Hindlimb muscle (tissue), 1 donor: ENCODE measurements around the gene EPHA2. TPM values are rescaled to one million over a fixed set of nuclear protein-coding genes. Genes with fewer than 3 reads are reported as not detected.
A peak's percentile ranks its signal among the peaks of the same experiment; 100 is the strongest.

ENCODE experiments used
- DNase-seq: peaks from one replicate; pipeline ENCODE4 v3.0.0-alpha.2; 2013
- polyA plus RNA-seq: library from polyadenylated mRNA; unstranded; fragments of 120-200 nt; gene quantifications from one replicate; pipeline ENCODE4 v1.2.1, GENCODE V29; 2013; ENCODE audit not compliant: insufficient read length

Gene EPHA2
- polyA plus RNA-seq, 1 donor: 8.9 TPM

- DNase-seq: no peak
These were observed 64.6 kb downstream of the EPHA2 start for GRCh38 chr1:16091296-16091695.

DNA sequence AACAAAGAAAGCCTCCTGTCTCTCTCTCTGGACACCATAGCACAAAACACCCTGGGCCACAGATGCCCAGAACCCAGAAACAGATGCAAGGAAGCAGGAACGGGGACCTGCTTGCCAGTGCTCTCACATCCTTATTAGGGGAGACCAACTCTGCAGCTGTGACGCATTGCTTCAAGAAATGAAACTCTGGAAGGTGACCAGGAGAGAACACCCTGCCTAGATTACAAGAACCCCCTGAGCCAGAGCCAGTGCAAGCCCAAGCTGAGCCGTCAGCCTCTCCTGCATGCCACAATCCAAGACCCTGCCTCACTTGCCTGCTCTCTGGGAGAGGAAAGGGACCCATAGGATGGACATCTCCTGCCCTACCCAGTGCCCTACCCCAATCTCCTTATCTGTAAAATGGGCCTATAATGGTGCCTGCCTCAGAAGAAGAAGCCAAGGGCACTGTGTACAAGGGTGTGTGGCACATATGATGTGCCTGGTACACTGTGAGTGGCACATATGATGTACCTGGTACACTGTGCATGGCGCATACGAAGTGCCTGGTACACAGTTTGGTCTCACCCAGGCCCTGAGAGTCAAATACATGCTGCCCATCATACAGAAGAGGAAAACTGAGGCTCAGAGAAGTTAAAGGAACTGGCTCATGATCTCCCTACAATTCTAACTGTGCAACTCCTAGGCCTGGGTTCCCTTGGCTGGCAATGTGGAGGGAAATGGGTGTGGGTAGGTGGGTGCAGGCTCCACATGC is 65.6 kb downstream of the EPHA2 start:
- DNase-seq: no peak

- DNase-seq: no peak
These were observed 66.9 kb downstream of the EPHA2 start for GRCh38 chr1:16088996-16089395.

DNA sequence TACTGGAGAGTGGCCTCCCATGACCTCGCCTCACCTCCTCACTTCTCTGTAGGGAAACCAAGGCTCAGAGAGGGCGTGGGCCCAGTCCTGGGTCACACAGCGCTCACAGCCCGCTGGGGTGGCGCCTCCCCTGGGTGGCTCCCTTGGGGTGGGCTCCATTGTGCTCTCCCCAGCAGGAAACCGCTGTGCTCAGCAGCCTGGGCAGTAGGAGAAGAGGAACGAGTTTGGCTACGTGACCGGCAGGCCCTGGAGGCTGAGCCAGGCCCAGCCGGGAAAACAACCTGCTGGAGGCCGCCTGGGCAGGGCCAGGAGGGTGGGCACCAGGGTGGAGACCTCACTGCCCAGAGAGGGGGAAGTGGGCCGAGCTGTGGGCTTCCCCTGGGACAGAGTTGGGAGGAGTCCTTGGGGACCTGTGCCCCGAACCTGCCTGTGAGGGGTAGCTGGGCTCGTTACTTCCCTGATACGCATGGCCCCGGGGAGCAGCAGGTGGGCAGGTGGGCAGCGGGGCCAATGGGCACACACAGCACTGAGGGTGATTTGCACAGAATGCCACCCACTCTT is 67.4 kb downstream of the EPHA2 start:
- DNase-seq: no peak

GRCh38 chr1:16087733-16088132 is 68.1 kb downstream of the EPHA2 start:
- no peak for DNase-seq

DNA sequence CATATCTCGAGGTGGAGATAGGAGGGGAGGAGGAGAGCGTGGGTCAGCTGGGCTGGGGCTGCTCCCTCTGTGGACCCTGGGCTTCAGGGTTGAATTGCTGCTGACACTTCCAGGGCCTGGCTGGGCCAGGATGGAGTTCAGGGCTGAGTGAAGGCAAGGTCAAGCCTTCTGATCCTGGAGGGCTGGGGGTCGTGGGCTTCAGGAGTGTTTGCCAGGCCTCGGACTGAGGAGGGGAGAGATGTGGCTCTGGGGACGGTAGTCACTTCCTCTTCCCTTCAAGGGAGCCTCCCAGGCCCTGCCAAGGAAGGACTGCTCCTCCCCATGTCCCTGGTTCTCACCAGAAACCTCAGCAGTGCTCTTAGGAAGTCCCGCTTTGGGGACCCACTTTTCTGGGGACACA is 70.3 kb downstream of the EPHA2 start:
- no peak for DNase-seq

DNA sequence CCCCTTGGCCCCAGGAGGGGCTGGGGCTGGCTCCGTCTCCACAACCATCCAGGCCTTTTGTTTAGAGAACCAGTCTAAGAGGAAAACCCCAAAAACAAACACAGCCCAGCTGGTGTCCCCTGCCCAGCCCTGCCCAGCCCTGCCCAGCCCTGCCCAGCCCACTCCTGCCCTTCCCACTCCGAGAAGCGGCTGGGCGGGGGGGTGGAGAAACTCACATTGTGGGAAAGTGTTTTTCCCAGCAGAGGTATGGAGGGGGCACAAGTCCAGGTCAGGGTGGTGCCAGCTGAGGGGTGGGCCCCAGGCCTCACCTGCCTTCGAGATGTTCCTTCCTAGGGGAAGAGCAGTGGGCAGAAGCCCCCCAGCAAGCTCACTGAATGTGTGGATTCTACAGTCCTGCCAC is 72.4 kb downstream of the EPHA2 start:
- DNase-seq: no peak

DNA sequence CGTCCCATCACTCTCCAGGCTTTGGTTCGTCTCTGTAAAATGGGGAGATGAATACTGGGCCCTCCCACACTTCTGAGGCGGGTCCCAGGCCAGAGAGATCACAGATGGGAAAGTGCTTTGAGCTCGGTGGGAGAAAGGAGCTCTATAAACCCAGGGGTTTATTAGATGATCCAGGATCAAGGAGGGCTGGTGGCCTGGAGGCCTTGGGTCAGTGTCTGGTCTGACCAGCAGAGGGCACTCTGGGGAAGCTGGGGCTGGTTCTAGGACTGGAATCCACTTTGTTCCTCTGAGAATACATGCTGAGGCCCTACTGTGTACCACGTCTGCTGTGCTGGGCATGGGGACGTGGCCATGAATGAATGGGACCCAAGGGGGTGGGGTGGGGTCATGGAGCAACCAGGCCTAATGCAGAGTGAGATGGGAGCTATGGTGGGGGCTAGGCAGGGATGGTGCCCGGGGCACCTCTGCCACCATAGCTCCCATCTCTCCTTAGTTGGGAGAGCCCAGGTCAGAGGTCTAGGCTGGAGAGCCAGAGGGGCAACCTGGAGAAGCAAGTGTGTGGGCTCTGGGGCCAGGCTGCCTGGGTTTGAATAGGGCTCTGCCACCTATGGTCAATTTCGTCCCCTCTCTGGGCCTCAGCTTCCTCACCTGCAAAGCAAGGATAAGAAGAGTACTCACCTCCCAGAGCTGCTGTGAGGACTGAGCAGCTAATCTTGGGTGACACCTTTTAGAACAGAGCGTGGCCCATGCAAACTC is 73.4 kb downstream of the EPHA2 start:
- DNase-seq: no peak

DNA sequence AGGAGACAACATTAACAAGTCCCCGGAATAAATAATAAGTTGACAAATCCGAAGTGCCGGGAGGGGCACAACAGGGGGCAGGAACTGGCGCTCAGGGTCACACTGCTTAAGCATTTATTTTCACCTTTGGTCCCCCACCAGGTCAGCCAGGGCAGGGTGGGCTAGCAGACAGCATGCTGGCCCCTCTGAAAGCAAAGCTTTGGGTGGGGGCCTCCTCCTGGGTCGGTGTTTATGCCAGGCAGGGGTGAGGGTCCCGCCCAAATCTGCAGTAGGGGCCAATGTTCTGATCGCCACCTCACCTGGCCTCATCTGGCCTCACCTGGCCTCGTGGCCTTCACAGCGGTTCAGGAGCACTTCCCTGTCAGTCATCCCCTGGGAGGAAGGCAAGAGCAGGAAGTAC is 74.2 kb downstream of the EPHA2 start:
- no peak for DNase-seq

DNA sequence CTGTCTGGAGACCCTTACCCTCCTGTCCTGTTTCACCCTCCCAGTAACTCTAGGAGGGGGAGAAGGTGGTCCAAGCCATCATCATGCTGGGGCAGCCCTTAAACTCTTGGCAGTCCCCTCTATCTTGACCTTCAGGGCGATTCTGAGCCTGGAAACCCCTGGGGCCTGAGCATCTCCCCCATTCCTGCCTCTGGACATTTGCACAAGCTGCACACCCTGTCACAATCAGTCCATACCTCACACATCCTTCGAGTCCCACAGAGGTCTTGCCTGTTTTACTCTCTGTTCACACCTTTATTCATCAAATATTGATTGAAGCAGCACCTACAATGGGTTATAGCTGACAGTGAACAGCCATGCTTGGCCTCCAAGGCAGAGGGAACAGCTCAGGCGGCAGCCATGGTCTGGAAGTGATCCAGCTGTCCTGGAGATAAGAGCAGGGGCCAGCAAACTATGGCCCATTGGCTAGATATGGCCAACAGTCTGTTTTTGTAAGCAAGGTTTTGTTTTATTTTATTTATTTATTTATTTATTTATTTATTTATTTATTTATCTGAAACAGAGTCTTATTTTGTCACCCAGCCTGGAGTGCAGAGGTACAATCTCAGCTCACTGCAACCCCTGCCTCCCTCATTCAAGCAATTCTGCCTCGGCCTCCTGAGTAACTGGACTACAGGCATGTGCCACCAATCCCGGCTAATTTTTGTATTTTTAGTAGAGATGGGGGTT is 75.3 kb downstream of the EPHA2 start:
- no peak for DNase-seq

GRCh38 chr1:16078925-16079656 is 76.8 kb downstream of the EPHA2 start:
- DNase-seq: peak; percentile 79

DNA sequence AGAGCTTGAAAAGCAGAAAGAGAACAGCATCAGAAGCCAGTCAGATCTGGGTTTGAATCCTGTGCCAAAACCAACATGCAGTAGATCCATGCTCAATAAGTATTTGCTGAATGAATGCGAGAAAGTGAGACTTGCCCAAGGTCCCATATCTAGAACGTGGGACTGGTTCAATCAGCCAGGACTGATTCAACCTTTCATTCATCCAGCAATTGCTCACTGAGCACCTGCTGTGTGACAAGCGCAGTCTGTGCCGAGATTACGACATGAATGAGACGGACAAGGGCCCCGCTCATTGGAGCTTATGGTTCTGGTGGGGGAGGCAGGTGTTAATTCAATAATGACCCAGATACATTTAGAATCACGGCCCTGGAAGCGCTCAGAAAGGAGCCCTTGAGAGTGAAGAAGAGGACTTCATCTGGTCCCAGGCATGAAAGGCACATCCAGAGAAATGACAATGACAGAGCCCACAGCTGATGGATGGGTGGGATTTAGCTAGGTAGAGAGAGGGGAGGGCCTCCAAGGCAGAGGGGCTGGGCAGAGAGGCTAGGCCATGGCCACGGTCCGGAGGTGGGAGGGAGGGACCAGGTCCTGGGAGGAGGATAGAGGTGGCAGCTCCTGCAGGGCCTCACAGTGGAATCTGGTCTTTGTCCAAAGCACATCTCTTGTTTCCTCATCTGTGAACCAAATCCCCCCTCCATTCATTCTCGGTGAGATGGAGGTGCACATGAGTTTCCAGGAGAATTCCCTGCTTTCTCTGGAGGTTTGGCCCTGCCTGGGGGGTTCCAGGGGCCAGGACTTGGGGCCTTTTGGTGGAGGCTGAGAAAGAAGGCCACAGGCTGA is 78.2 kb downstream of the EPHA2 start:
- DNase-seq: no peak

DNA sequence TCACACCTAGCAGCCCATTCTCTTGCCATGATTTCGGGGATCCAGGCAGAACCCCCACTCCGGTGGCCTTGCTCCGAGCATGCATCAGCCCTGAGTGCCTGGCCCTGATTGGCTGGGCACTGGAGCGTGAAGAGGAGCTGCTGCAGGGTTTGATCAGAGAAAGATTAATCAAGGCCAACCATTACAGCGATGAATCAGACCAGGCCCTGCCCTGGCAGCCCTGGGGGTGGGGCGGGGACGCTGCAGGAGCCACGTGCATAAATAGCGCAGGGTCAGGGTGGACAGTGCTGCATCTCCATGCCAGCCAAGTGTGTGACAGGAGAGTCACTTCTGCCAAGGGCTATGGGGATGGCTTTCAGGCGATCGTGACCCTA is 79.0 kb downstream of the EPHA2 start:
- no peak for DNase-seq

GRCh38 chr1:16076031-16076864 is 79.6 kb downstream of the EPHA2 start:
- no peak for DNase-seq

DNA sequence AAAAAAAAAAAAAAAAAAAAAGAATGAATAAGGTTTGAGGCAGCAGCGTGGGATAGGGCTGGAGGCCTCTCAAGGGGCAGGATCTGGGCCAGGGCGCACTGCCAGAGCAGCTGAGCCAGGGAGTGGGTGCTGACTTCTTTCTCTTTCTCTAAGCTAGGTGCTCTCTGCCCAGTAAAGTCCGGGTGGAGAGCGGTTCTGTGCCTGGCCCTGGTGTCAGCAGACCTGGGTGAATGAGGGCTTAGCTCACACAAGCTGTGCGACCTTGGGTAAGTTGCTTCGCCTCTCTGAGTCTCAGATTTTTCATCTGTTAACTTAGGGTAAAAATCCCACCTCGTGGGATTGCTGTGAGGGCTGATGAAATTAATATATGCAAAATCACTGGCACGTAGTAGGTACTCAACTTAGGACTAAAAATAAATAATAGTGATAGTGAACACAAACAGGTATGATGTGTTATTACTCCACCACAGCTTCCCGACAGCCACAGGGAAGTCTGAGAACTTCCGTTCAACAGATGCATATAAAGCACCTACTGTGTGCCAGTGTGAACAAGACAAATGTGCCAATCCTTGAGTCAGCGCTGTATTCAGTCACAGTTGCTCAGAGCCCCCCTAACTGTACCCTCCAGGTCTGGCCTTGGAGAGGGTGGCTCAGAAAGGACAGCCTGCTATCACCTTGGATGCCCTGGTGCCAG is 80.4 kb downstream of the EPHA2 start:
- DNase-seq: no peak
